Hair follicle dermal papilla cell (primary cell): ENCODE data around the gene KRTAP9-3. TPM values are rescaled to one million over a fixed set of nuclear protein-coding genes. Genes with fewer than 3 reads are reported as not detected.

Experiments used
- small RNA-seq: library from RNA; depleted of rRNA; stranded (forward); fragments of <200 nt; gene quantifications from one replicate; pipeline ENCODE3, GENCODE V24; 2012
- total RNA-seq: library from RNA; depleted of rRNA; stranded (reverse); fragments of >200 nt; gene quantifications from 2 replicates; pipeline ENCODE4 v1.2.3, GENCODE V29; 2012

KRTAP9-3 gene
- not detected in 2 replicates for total RNA-seq

DNA sequence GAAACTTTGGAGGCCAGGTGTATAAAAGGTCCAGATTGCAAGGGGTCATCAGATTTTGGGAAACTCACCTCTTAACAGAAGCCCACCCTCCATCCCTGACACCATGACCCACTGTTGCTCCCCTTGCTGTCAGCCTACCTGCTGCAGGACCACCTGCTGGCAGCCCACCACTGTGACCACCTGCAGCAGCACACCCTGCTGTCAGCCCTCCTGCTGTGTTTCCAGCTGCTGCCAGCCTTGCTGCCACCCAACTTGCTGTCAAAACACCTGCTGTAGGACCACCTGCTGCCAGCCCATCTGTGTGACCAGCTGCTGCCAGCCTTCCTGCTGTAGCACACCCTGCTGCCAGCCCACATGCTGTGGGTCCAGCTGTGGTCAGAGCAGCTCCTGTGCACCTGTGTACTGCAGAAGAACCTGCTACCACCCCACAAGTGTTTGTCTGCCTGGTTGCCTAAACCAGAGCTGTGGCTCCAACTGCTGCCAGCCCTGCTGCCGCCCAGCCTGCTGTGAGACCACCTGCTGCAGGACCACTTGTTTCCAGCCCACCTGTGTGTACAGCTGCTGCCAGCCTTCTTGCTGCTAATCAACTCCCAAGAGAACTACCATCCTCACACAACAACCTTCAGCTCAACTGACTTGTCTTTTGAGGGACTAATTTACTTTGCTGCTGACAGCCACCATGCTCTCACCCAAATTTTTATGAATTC, at the start of gene KRTAP9-3:
TSS of gene KRTAP9-3 (plus strand) at position 51 of the 707 bp plus-strand sequence. CDS start at position 104, 53 bp downstream.

DNA sequence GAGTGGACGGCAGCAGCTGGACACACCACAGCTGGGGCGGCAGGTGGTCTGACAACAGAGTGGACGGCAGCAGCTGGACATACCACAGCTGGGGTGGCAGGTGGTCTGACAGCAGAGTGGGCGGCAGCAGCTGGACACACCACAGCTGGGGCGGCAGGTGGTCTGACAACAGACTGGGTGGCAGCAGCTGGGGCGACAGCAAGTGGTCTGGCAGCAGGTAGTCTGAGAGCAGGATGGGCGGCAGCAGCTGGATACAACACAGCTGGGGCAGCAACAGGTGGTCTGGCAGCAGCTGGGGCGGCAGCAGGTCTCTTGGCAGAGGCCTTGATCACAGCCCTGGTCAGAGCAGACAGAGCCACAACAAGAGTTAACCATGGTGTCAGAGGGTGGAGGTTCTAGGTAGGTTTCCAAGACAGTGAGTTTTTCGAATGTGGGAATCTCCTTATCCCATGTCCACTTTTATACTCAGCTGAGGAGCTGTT, 47.7 kb upstream of the KRTAP9-3 start, which contains the start of gene KRTAP4-1:
TSS of gene KRTAP4-1 (minus strand) at position 432 of the 482 bp plus-strand sequence. CDS start at position 375, 57 bp downstream.

DNA sequence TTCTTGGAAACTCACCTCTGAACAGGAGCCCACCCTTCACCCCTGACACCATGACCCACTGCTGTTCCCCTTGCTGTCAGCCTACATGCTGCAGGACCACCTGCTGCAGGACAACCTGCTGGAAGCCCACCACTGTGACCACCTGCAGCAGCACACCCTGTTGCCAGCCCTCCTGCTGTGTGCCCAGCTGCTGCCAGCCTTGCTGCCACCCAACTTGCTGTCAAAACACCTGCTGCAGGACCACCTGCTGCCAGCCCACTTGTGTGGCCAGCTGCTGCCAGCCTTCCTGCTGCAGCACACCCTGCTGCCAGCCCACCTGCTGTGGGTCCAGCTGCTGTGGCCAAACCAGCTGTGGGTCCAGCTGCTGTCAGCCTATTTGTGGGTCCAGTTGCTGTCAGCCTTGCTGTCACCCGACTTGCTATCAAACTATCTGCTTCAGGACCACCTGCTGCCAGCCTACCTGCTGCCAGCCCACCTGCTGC, 42.4 kb upstream of the KRTAP9-3 start, which contains the start of gene KRTAP9-1:
TSS of gene KRTAP9-1 (plus strand) at position 51 of the 482 bp plus-strand sequence. CDS start at position 51, 0 bp downstream.

DNA sequence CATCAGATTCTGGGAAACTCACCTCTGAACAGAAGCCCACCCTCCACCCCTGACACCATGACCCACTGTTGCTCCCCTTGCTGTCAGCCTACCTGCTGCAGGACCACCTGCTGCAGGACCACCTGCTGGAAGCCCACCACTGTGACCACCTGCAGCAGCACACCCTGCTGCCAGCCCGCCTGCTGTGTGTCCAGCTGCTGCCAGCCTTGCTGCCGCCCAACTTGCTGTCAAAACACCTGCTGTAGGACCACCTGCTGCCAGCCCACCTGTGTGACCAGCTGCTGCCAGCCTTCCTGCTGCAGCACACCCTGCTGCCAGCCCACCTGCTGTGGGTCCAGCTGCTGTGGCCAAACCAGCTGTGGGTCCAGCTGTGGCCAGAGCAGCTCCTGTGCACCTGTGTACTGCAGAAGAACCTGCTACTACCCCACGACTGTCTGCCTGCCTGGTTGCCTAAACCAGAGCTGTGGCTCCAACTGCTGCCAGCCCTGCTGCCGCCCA, 5.6 kb upstream of the KRTAP9-3 start, which contains the start of gene KRTAP9-2:
TSS of gene KRTAP9-2 (plus strand) at position 51 of the 498 bp plus-strand sequence. CDS start at position 58, 7 bp downstream.

GRCh38 chr17:41237949-41238437, 5.7 kb downstream of the KRTAP9-3 start, which contains the start of gene KRTAP9-8:
KRTAP9-8 (plus strand) TSS chr17:41237999; CDS start chr17:41238052, 53 bp downstream.

DNA sequence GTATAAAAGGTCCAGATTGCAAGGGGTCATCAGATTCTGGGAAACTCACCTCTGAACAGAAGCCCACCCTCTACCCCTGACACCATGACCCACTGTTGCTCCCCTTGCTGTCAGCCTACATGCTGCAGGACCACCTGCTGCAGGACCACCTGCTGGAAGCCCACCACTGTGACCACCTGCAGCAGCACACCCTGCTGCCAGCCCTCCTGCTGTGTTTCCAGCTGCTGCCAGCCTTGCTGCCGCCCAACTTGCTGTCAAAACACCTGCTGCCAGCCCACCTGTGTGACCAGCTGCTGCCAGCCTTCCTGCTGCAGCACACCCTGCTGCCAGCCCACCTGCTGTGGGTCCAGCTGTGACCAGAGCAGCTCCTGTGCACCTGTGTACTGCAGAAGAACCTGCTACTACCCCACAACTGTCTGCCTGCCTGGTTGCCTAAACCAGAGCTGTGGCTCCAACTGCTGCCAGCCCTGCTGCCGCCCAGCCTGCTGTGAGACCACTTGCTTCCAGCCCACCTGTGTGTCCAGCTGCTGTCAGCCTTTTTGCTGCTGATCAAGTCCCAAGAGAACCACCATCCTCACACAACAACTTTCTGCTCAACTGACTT, 17.5 kb downstream of the KRTAP9-3 start, which contains the start of gene KRTAP9-4:
TSS of gene KRTAP9-4 (plus strand) at position 51 of the 604 bp plus-strand sequence. CDS start at position 85, 34 bp downstream.

GRCh38 chr17:41255381-41256290, 23.4 kb downstream of the KRTAP9-3 start, which contains the start of gene KRTAP9-9:
KRTAP9-9 (plus strand) TSS chr17:41255384.

GRCh38 chr17:41265078-41265477, 32.8 kb downstream of the KRTAP9-3 start, which contains the start of gene KRTAP9-6:
KRTAP9-6 (plus strand) TSS chr17:41265378; CDS start chr17:41265378, 0 bp downstream.

DNA sequence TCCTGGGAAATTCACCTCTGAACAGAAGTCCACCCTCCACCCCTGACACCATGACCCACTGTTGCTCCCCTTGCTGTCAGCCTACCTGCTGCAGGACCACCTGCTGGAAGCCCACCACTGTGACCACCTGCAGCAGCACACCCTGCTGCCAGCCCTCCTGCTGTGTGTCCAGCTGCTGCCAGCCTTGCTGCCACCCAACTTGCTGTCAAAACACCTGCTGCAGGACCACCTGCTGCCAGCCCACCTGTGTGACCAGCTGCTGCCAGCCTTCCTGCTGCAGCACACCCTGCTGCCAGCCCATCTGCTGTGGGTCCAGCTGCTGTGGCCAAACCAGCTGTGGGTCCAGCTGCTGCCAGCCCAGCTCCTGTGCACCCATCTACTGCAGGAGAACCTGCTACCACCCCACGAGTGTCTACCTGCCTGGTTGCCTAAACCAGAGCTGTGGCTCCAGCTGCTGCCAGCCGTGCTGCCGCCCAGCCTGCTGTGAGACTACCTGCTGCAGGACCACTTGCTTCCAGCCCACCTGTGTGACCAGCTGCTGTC, 43.5 kb downstream of the KRTAP9-3 start, which contains the start of gene KRTAP9-7:
TSS of gene KRTAP9-7 (plus strand) at position 51 of the 543 bp plus-strand sequence. CDS start at position 51, 0 bp downstream.

Small RNA genes within 50 kb of the gene (small RNA-seq; reads per million reads assigned to genes)
- gene KRTAP4-17P (not detected), gene KRTAP9-10P (not detected)

Other genes starting within 250 kb of the KRTAP9-3 start
- not detected in 2 replicates for gene KRT40, start 248.1 kb upstream of the KRTAP9-3 start, total RNA-seq
- not detected in 2 replicates for gene KRTAP3-3, start 238.3 kb upstream of the KRTAP9-3 start, total RNA-seq
- gene KRTAP3-2, start 232.5 kb upstream of the KRTAP9-3 start, total RNA-seq = not detected in 2 replicates
- gene KRTAP3-1, start 223.3 kb upstream of the KRTAP9-3 start, total RNA-seq = not detected in 2 replicates
- gene KRTAP1-5, start 205.2 kb upstream of the KRTAP9-3 start, total RNA-seq = 1.5 and 6.0 TPM in 2 replicates
- gene KRTAP1-4, start 202.3 kb upstream of the KRTAP9-3 start, total RNA-seq = not detected in 2 replicates
- gene KRTAP1-3, start 197.6 kb upstream of the KRTAP9-3 start, total RNA-seq = not detected in 2 replicates
- gene KRTAP1-1, start 191.0 kb upstream of the KRTAP9-3 start, total RNA-seq = not detected in 2 replicates
- not detected in 2 replicates for gene KRTAP2-1, start 185.1 kb upstream of the KRTAP9-3 start, total RNA-seq
- gene KRTAP2-2, start 177.2 kb upstream of the KRTAP9-3 start, total RNA-seq = not detected in 2 replicates
- not detected in 2 replicates for gene KRTAP2-3, start 172.3 kb upstream of the KRTAP9-3 start, total RNA-seq
- not detected in 2 replicates for gene KRTAP2-4, start 166.6 kb upstream of the KRTAP9-3 start, total RNA-seq
- gene KRTAP4-7, start 148.3 kb upstream of the KRTAP9-3 start, total RNA-seq = not detected in 2 replicates
- not detected in 2 replicates for gene KRTAP4-8, start 134.3 kb upstream of the KRTAP9-3 start, total RNA-seq
- gene KRTAP4-16, start 130.2 kb upstream of the KRTAP9-3 start, total RNA-seq = not detected in 2 replicates
- not detected in 2 replicates for gene KRTAP4-9, start 127.1 kb upstream of the KRTAP9-3 start, total RNA-seq
- not detected in 2 replicates for gene KRTAP4-11, start 114.1 kb upstream of the KRTAP9-3 start, total RNA-seq
- not detected in 2 replicates for gene KRTAP4-12, start 108.3 kb upstream of the KRTAP9-3 start, total RNA-seq
- gene KRTAP4-6, start 91.9 kb upstream of the KRTAP9-3 start, total RNA-seq = not detected in 2 replicates
- gene KRTAP4-5, start 82.6 kb upstream of the KRTAP9-3 start, total RNA-seq = not detected in 2 replicates
- gene KRTAP4-4, start 71.7 kb upstream of the KRTAP9-3 start, total RNA-seq = not detected in 2 replicates
- gene KRTAP4-3, start 64.2 kb upstream of the KRTAP9-3 start, total RNA-seq = not detected in 2 replicates
- gene KRTAP4-2, start 54.2 kb upstream of the KRTAP9-3 start, total RNA-seq = not detected in 2 replicates
- gene KRTAP4-1, start 47.5 kb upstream of the KRTAP9-3 start, total RNA-seq = not detected in 2 replicates
- not detected in 2 replicates for gene KRTAP9-1, start 42.6 kb upstream of the KRTAP9-3 start, total RNA-seq
- not detected in 2 replicates for gene KRTAP9-2, start 5.8 kb upstream of the KRTAP9-3 start, total RNA-seq
- gene KRTAP9-8, start 5.5 kb downstream of the KRTAP9-3 start, total RNA-seq = not detected in 2 replicates
- gene KRTAP9-4, start 17.2 kb downstream of the KRTAP9-3 start, total RNA-seq = not detected in 2 replicates
- not detected in 2 replicates for gene KRTAP9-9, start 22.9 kb downstream of the KRTAP9-3 start, total RNA-seq
- not detected in 2 replicates for gene KRTAP9-6, start 32.9 kb downstream of the KRTAP9-3 start, total RNA-seq
- not detected in 2 replicates for gene KRTAP9-7, start 43.2 kb downstream of the KRTAP9-3 start, total RNA-seq
- not detected in 2 replicates for gene KRTAP29-1, start 70.4 kb downstream of the KRTAP9-3 start, total RNA-seq
- gene KRTAP16-1, start 76.9 kb downstream of the KRTAP9-3 start, total RNA-seq = not detected in 2 replicates
- gene KRTAP17-1, start 83.3 kb downstream of the KRTAP9-3 start, total RNA-seq = not detected in 2 replicates
- not detected in 2 replicates for gene KRT33A, start 118.4 kb downstream of the KRTAP9-3 start, total RNA-seq
- gene KRT33B, start 137.4 kb downstream of the KRTAP9-3 start, total RNA-seq = not detected in 2 replicates
- gene KRT34, start 149.9 kb downstream of the KRTAP9-3 start, total RNA-seq = 0.16 TPM in 1 of 2 replicates, not detected in the other
- not detected in 2 replicates for gene KRT31, start 165.2 kb downstream of the KRTAP9-3 start, total RNA-seq
- gene KRT37, start 192.1 kb downstream of the KRTAP9-3 start, total RNA-seq = not detected in 2 replicates
- not detected in 2 replicates for gene KRT38, start 208.5 kb downstream of the KRTAP9-3 start, total RNA-seq
- gene KRT32, start 234.9 kb downstream of the KRTAP9-3 start, total RNA-seq = not detected in 2 replicates
- not detected in 2 replicates for gene KRT35, start 248.7 kb downstream of the KRTAP9-3 start, total RNA-seq